Measurements from ENCODE around the gene ADAMTS17. TPM values are rescaled to one million over a fixed set of nuclear protein-coding genes. Genes with fewer than 3 reads are reported as not detected.
A peak's percentile ranks its signal among the peaks of the same experiment; 100 is the strongest.

The ADAMTS17 gene
- total and polyA plus RNA-seq, 9 of the 15 experiments (the other 6 are each of a cell fraction or from before 2014, with no cell fraction given), result 0.01 to 0.14 (median 0.07) TPM; not detected in 6

- 0% methylated on average over 7 of the region's 7 CpGs for WGBS (ENCODE audit: insufficient coverage, low coverage, missing lambda C conversion rate)
- no peak for ATAC-seq
- no peak for DNase-seq (ENCODE audit: extremely low read depth in 1 of 4, low spot score in 3 of 4)
- Histone ChIP-seq H3K36me3 (ENCODE audit: control insufficient read depth, insufficient read depth, low read length) (no peaks in the 10 kb centered on the region), H3K27me3 (ENCODE audit: control insufficient read depth in 2 of 2, insufficient read depth in 2 of 2, low read length in 2 of 2) (peaks cover 0 to 14% of the 10 kb centered on the region in 2 experiments; a peak in 3 of 5 replicates), H2AFZ (ENCODE audit: low read depth, low read length) (no peak overlapping the region), H3K4me2 (ENCODE audit: insufficient read depth, low read length) (no peak overlapping the region), H3K9me1 (ENCODE audit: control insufficient read depth, insufficient read depth, low read length) (no peaks in the 10 kb centered on the region), H3K27ac (ENCODE audit: extremely low read depth, low read depth, low read length) (no peak overlapping the region), H3K4me1 (replicated peaks in 1 of 2; ENCODE audit: control insufficient read depth in 2 of 2, insufficient read depth in 2 of 2, low read length in 2 of 2) (no peaks in the 10 kb centered on the region), H4K20me1 (replicated peaks; ENCODE audit: control insufficient read depth, insufficient read depth, low read length) (no peaks in the 10 kb centered on the region), H3K9ac (ENCODE audit: insufficient read depth in 1 of 2, low read depth in 2 of 2, low read length in 2 of 2) (peak overlapping the region in 1 of 2 experiments; percentile 14; a peak in 1 of 4 replicates), H3K4me3 (no peak overlapping the region), H3K9me3 (replicated peaks; ENCODE audit: control insufficient read depth, insufficient read depth, low read depth, low read length) (no peaks in the 10 kb centered on the region), H3K79me2 (ENCODE audit: control insufficient read depth, insufficient read depth, low read length) (no peaks in the 10 kb centered on the region)
- ChIA-PET CTCF (ENCODE audit: low intra/inter-chr PET ratio) (no interaction called here), POLR2A (no interaction called here)
- intact Hi-C loops (cut with micrococcal nuclease), result no loop called here
- no TSS peak for BruUV-seq (replicated peaks)
- in situ Hi-C loops (cut with MboI), result no loop called here
- TF ChIP-seq HNRNPLL (IDR thresholded peaks at IDR 0.05; ENCODE audit: low read depth, low read length, poor library complexity, severe bottlenecking), result no peak
- no peak for TF ChIP-seq HLTF (IDR thresholded peaks at IDR 0.05)
- no peak for TF ChIP-seq EHMT2 (IDR thresholded peaks at IDR 0.05)
- no peak for TF ChIP-seq GTF3C2 (IDR thresholded peaks at IDR 0.05; ENCODE audit: borderline replicate concordance, extremely low read depth, insufficient read length)
- TF ChIP-seq C11orf30 (IDR thresholded peaks at IDR 0.05; ENCODE audit: low read depth), result no peak
- no peak for TF ChIP-seq ZBTB5 (IDR thresholded peaks at IDR 0.05)
- no peak for TF ChIP-seq FOXP1 (CRISPR knock-in tag; IDR thresholded peaks at IDR 0.05)
- TF ChIP-seq HNRNPL (IDR thresholded peaks at IDR 0.05; ENCODE audit: low read depth, low read length), result no peak
- TF ChIP-seq ETV5 (CRISPR knock-in tag; IDR thresholded peaks at IDR 0.05; ENCODE audit: low read depth), result no peak
- no peak for TF ChIP-seq ZFX (CRISPR knock-in tag; IDR thresholded peaks at IDR 0.05)
- TF ChIP-seq POLR2AphosphoS2 (IDR thresholded peaks at IDR 0.05; ENCODE audit: low read length), result no peak
- no peak for TF ChIP-seq POLR2B (IDR thresholded peaks at IDR 0.05; ENCODE audit: low read depth, partially characterized antibody)
- TF ChIP-seq DDX20 (tag; IDR thresholded peaks at IDR 0.05; ENCODE audit: low read depth), result no peak
- no peak for TF ChIP-seq ZNF277 (CRISPR knock-in tag; IDR thresholded peaks at IDR 0.05; ENCODE audit: borderline replicate concordance)
- no peak for TF ChIP-seq ZNF347 (CRISPR knock-in tag; IDR thresholded peaks at IDR 0.05; ENCODE audit: low read depth)
- TF ChIP-seq ZSCAN32 (CRISPR knock-in tag; IDR thresholded peaks at IDR 0.05), result no peak
- no peak for FAIRE-seq
These were observed 307.6 kb downstream of the ADAMTS17 start for GRCh38 chr15:100034191-100034590.
